Stimulated activated CD8-positive, alpha-beta memory T cell treated with anti-CD3 and anti-CD28 coated beads, Interleukin-4, amount 100 ng/mL, for 1 hour (primary cell): ENCODE measurements around the gene SC5D.

Experiments used
- DNase-seq, 2 donors: peaks; one replicate each; pipeline ENCODE4 v3.0.0-alpha.2; 2020; ENCODE audit warnings: low read depth in 2 of 2, low spot score in 1 of 2

Gene SC5D, protein sequence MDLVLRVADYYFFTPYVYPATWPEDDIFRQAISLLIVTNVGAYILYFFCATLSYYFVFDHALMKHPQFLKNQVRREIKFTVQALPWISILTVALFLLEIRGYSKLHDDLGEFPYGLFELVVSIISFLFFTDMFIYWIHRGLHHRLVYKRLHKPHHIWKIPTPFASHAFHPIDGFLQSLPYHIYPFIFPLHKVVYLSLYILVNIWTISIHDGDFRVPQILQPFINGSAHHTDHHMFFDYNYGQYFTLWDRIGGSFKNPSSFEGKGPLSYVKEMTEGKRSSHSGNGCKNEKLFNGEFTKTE

DNA sequence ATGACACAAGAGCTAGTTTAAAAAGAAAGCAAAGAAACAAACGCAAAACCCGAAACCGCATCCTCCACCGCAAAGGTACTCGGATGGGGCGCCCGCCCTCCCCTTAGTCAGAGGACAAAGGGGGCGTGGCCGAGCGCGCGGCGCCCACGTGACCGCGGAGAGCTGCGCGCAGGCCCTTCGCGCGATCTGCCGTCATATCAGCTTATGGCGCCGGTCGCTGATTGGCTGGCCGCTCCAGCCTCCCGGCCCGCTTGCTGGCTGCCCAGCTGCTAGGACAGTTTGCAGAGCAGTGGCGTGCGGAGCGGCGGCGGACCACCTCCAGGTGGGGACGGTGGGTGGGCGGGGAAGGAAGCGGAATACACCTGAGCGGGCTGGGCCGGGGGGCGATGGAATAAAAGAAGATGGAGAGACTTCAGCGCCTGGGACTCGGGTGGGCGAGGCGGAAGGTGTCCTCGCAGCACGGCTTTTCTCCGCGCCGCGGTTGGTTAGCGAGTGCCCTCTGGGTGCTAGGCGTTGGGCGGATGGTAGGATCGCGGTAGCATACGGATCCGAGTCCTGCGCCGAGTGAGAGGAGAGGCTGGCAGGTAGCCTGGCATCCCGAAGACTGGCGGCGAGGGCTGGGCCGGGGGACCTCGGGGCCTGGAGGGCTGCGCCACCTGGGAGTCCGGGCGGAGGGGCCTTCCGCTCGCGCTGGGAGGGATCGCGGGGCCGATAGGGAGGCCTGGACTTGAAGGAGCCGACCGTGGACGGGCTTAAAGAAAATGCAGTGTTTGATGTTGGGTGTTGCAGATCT lies at the start of gene SC5D:
TSS of gene SC5D (plus strand) at position 277 of the 793 bp plus-strand sequence. CDS start 10,605 bp downstream, outside the sequence.
- DNase-seq: peak; percentile 89 to 91

DNA sequence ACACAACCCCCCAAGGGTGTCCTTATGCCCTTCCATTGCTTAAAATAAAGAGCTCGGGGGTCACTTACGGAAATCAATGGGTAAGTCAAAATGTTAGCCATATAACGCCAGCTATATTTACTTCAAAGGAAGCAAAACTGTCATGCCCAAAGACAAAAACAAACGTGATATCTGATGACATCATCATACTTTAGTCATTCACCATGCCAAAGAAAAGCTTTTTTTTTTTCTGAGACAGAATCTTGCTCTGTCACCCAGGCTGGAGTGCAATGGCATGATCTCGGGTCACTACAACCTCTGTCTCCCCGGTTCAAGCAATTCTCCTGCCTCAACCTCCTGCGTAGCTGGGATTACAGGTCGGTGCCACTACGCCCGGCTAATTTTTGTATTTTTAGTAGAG lies 47.7 kb upstream of the SC5D start:
- DNase-seq: no peak

DNA sequence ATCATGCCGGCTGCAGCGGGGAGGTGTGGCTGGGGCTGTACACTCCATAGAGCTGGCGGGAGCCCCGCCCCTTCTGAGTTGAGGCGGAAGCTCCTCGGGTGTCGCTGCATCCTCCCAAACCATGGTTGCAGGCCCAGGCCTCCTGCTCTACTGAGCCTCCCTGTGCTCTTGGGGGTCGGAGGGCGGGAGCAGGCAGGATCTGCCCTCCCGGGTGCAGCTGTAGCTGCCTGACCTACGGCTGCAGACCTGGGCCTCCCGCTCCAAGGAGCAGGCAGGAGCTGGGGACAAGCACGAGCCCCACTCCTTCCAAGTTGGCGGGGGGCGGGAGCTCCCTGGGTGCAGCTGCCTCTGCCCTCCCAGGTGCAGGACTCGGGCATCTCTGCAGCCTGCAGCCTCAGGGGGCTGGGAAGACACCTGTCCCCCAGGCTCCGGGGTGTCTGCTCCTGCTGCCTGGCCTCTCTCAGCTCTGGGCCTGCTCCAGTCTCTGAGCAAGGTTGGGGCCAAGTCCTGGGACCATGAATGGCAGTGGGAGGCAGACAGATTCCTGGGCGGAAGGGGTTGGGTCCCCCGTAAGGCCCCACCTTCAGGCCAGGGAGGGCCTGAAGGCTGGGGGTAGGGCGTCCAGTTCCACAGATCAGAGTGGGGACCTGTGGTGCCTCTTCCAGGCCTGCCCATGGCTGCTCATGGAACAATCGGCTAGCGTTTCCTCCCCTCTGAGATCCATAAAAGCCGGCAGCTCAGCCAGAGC lies 46.4 kb upstream of the SC5D start:
- DNase-seq: no peak

DNA sequence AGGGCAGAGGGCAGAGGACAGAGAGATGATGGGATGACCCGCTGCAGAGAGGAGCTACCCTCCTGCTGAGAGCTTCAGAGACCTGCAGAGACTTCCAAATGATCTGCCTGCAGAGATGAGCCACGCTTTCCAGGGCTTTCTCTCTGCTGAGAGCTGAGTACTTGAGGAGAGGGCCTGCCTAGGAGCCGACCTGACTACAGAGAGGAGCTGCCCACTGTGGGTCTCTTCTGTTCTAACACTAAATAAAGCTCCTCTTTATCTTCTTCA lies 45.9 kb upstream of the SC5D start:
- DNase-seq: no peak

DNA sequence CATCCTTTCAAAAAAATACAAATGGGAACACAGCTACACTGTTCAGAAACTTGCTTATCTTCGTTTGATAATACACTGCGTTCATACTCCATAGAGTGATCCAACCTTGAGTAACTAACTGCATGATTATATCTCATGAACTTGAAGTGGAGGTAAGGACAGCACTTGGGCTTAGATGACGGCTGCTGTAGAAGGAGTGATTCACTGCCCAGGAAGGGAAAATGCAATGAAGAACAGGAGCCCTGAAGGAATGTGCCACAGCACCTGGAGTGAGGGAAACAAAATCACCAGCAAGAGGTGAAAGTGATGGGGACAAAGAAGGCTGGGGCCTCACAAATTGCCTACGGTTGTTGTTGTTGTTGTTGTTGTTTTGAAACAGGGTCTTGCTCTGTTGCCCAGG lies 44.1 kb upstream of the SC5D start:
- no peak for DNase-seq

DNA sequence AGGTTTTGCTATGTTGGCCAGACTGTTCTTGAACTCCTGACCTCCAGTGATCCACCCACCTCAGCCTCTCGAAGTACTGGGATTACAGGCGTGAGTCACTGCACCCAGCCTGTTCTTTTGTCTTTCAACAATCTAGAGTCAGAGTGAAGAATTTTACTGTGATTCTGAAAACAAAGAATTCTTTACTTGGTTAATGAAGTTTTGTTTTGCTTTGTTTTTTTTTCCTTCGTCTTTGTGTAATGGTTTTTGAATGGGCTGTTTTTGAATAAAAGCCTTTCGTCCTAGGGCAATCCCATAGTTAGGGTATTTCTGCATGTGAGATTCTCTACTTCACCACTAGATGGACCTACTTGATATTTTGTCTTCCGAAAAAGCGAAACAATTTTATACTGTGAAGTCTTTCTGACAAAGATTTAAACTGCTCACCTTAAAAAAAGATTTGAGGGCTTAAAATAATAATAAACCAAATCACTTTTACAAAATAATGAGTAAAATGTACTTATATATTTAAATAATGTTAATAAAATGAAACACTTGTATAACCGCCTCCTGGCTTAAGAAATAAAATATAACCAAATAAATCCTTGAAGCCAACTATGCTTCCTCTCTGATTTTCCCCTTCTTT lies 43.4 kb upstream of the SC5D start:
- DNase-seq: no peak

DNA sequence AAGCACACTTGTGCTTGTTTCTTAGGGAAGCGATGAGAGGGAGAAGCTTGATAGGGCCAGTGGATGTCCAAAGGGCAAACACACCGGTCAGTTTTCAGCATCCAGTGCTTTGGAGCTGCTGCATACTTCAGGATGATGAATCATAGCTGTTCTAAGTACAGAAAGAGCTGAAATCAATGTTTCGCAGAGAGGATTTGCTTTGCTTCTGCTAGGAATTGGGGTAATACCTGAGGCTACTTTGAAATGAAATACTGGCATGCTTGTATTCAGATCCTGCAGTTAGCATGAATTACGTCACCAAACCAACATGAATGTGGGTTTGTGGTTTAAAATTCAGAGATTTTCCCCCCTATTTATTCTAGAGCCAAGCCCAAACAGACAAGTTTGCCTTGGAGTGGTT lies 41.7 kb upstream of the SC5D start:
- DNase-seq: no peak

DNA sequence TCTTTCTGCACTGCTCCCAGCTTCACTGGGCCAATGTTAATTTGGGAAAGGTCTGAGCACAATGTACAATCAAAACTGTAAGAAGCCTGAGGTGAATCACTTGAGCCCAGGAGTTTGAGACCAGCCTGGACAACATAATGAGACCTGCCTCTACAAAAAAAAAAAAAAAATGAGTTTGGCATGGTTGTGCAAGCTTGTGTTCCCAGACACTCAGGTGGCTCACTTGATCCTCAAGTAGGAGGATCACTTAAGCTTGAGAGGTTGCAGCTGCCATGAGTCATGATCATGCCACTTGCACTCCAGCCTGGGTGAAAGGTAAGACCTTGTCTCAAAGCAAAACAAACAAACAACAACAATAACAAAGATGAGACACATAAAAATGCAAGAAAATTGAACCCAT lies 38.6 kb upstream of the SC5D start:
- no peak for DNase-seq

DNA sequence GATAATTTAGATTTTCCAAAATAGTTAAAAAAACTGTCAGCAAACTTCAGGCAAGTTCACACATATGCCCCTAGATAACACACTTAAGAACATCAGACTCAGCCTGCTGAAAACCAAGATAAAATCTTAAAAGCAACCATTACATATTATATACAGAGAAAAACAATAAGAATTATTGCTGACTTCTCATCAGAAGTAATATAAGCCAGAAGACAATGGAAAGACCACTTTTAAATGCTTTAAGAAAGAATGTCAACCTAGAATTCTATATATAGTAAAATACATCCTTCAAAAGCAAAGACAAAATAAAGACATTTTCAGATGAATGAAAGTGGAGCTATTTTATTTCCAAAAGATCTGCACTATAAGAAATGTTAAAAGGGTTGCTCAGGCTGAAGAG lies 37.8 kb upstream of the SC5D start:
- no peak for DNase-seq

DNA sequence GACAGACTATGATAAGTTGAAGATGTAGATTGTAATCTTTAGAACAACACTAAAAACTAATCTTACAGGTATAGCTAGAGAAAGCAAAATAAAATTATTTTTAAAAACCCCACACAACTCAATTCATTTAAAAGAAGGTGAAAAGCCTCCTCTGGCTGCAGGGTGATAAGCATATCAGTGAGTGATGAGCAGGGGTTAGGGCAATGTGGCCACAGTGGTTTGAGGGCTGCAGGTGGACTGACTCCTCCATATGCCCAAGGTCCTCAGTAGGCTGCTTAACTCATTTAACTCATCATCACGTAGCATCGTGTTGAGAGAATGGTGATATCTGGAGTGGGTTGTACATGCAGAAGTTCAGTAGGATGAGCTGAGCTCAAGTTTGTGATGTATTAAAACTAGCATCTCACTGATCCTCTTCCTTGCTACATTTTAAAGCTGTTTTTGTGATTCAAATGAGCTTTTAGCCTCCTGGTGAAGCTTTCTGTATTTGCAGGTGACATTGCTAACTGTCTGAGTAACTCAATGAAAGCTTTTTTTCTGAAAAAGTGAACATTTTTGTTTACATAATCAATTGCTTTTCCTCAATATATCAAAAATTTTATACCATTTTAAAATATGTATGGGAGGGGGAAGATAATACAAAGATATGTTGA lies 37.0 kb upstream of the SC5D start:
- DNase-seq: no peak

DNA sequence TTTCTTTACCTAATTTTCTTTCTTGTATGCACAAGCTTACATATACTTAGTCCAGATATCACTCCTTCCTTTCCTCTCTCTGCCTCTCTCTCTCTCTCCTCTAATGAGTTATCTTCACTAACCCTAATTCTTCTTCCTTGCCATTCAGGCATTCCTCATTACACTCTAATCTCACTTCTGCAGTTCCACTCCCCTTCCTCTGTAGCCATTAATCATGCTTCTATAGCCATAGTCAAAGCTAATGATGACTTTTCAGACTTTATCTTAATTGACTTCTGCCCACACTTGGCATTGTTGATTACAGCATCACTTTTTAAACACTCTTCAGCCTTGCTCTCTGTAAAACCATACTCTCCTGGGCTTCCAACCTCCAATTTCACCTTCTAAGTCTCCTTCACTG lies 35.3 kb upstream of the SC5D start:
- DNase-seq: no peak

DNA sequence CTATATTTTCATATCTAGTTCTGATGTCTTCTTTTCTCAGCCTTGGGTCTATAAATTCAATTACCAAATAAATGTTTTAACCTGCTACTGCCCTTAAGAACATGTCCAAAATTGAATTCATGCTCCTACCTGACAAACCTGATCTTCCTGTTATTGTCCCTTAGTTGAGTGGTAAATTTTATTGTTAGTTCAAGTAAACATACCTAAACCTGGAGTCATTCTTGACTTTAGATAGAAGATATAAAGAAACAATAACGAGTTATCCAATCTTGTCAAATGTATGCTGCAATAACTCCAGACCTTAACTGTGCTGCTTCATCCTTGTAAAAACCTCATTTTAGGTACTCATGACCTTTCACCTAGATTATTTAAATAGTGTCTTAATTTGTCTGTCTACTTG lies 34.6 kb upstream of the SC5D start:
- DNase-seq: no peak

DNA sequence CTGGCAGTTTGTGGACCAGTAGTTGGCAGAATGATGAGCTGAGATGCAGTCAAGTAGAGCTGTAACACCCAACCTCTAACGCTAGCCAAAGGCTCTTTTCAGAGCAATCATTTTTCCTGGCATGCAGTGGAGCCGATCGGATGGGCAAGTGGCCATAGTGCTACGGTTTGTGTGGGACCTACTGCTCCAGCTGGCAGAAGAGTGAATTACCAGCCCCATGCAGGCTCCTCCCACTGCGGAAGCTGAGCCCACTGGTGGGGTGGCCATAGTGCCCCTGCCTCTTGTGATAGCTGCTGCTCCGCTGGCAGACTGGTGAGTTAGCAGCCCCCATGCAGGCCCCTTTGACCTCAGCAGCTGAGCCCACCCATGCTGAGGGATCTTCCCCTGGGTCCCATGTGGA lies 27.0 kb upstream of the SC5D start:
- DNase-seq: no peak

DNA sequence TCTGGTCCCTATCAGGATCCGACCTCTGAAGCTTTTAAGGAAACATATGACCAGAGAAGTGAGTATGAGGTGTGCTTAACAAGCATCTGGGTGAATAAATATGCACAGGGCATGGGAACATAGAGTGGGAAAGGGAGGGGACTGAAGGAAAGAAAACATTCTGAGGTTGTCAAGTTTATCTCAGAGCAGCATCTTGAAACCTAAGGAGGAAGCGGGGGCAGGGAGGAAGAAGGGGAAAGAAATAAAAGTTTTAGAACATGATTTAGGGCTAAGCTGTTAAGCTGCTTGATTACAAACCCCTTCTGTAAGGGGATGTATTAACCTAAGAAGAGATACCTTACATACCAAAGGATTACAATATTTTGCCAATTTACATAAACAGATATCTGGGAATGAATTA lies 24.0 kb upstream of the SC5D start:
- no peak for DNase-seq

DNA sequence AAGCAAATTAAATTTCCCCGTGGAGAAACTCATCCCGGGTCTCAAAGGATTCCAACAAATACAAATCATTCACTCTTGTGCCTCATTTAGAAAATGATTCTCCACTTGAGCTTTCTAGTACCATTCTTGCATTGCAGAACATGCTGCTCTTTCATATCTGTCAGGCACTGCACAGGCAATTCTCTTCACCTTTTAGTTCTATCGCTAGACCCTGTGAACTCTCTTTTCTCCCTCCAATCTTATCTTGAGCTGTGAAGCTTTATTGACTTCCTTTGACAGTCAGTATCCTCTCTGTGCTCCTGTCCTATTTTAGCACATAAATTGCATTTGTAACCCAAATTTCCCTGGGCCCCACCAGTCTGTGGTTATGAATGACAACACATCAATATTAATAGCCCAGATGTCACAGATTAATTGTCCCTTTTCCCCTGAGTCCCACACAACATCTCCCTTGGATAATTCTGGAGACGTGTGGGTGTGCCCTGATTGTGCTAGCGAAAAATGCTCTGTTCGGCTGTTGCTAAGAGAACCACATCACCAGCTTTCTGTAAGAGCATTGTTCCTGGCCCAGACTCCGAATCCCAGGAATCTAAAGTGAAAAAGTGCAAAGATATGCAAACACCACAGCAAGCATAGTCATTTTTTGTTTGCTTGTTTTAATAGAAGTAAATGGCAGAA lies 22.4 kb upstream of the SC5D start:
- no peak for DNase-seq

DNA sequence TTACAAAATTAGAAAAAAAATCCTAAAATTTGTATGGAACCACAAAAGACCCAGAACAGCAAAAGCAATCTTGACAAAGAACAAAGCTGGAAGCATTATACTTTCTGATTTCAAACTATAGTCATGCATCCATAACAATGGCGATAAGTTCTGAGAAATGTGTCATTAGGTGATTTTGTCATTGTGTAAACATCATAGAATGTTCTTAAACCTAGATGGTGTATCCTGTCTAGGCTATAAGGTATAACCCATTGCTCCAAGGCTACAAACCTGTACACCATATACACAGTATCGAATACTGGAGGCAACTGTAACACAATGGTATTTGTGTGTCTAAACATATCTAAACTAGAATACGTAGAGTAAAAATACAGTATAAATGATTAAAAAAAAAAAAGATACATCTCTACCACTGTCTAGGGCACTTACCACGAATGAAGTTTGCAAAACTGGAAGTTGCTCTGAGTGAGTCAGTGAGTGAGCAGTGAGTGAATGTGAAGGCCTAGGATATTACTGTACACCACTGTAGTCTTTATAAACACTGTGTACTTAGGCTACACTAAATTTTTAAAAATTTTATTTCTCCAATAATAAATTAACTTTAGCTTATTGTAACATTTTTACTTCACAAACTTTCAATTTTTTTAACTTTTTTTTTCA lies 18.1 kb upstream of the SC5D start:
- DNase-seq: no peak

DNA sequence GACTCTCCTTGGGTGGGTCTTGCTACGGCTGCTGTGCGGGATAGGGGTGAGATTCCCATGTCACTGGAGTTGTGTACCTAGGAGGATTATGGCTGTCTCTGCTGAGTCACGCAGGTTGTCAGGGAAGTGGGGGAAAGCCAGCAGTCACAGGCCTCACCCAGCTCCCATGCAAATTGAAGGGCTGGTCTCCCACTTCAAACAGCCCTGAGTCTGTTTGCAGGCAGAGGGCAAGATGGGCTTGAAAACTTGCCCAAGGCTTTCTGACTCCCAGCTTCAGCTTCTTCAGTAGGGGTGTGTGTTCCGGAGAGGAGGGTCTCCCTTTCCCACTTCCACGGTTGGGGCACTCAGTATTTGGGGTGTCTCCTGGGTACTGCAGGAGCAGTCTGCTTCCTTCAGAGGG lies 10.9 kb upstream of the SC5D start:
- no peak for DNase-seq

DNA sequence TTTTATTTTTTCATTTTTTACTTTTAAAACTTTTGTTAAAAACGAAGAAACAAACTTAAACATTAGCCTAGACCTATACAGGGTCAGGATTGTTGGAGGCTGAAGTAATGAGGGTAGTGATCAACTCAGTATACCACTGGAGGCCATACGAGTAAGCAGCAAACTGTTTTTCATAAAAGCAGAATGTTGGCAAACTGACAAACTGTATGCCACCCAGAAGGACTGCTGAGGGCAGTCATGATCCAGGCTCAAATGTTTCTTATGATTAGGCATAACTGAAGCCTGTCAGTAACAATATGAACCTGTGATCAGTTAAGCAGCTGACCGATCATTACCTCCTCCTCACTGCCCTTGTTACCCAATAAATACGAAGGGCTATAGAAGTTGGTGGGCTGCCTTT lies 10.2 kb upstream of the SC5D start:
- DNase-seq: no peak

DNA sequence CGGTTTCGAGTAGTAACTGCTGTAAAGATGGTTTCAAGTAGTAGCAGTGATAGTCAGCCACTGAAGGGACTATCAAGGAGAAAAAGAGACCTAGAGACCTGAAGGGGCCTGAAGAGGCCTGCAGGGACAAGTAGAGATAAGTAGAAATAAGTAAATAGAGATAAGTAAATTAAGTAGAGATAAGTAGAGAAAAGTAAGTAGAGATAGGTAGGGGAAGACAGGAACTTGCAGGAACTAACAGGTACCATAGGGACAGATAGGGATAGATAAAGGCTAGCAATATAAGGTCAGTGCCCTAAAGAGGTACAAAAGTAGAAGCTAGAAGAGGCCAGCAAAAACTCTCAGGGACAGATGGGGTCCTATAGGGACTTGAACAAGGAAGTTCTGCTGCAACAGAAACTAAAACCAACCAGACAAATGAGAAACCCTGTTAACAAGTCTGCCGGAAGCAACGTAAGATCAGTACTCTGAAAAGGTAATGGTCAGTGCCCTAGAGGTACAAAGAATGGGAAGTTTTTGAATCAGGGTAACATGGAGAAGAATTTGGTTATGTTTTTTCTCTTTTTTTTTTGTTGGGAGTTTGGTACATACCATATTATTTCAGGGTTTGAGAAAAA lies 9.6 kb upstream of the SC5D start:
- DNase-seq: no peak

DNA sequence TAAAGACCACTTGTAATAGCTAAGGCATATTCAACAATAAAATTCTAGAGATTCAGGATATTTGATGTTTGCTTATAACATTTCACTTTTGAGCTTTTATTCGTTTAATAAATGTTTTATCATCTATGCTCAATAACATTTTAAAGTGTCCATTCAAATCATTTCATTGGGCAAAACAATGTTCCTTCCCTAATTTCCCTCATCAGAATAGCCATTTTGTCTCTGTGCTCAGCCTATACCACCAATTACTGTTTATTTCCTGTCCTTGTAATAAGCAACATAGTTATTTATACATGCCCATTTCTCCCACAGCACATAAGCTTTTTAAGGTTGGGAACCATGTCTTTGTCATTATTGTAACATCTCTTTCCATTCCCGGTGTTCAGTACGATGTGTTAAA lies 1.3 kb upstream of the SC5D start:
- DNase-seq: no peak
